ENCODE data around the gene SH3D19. TPM values are rescaled to one million over a fixed set of nuclear protein-coding genes. Genes with fewer than 3 reads are reported as not detected.

Gene SH3D19
- total RNA-seq, 1 donor from 2014 or later, result 110 TPM

DNA sequence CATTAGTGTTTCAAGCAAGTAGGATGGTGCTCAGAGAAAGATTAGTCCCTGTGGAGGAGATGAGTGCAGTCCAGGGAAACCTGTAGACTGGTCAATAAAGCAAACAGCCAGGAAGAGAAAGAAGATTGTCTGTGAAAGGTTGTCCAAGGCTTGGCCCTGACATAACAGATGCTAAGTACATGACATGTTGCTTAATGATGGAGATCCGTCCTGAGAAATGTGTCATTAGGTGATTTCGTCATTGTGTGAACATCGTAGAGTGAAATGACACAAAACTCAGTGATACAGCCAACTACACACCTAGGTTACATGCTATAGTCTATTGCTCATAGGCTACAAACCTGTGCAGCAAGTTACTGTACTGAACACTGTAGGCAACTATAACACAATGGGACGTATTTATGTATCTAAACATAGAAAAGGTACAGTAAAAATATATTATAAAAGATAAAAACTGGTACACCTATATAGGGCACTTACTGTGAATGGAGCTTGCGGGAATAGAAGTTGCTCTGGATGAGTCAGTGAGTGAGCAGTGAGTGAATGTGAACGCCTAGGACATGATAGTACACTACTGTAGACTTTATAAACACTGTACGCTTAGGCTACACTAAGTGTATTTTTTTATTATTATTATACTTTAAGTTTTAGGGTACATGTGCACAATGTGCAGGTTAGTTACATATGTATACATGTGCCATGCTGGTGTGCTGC lies 57.4 kb downstream of the SH3D19 start:
- Histone ChIP-seq H3K9me3 (no peaks in the 10 kb centered on the region), H3K4me3 (no peak overlapping the region), H3K4me1 (no peaks in the 10 kb centered on the region), H3K27me3 (no peaks in the 10 kb centered on the region), H3K36me3 (no peaks in the 10 kb centered on the region), H3K27ac (no peak overlapping the region)
- intact Hi-C loops (cut with DNase I), result no loop called here
- TF ChIP-seq, protein P1, sequence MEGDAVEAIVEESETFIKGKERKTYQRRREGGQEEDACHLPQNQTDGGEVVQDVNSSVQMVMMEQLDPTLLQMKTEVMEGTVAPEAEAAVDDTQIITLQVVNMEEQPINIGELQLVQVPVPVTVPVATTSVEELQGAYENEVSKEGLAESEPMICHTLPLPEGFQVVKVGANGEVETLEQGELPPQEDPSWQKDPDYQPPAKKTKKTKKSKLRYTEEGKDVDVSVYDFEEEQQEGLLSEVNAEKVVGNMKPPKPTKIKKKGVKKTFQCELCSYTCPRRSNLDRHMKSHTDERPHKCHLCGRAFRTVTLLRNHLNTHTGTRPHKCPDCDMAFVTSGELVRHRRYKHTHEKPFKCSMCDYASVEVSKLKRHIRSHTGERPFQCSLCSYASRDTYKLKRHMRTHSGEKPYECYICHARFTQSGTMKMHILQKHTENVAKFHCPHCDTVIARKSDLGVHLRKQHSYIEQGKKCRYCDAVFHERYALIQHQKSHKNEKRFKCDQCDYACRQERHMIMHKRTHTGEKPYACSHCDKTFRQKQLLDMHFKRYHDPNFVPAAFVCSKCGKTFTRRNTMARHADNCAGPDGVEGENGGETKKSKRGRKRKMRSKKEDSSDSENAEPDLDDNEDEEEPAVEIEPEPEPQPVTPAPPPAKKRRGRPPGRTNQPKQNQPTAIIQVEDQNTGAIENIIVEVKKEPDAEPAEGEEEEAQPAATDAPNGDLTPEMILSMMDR (IDR thresholded peaks at IDR 0.05), result no peak
- DNase-seq (ENCODE audit: low spot score in 2 of 2), result no peak

DNA sequence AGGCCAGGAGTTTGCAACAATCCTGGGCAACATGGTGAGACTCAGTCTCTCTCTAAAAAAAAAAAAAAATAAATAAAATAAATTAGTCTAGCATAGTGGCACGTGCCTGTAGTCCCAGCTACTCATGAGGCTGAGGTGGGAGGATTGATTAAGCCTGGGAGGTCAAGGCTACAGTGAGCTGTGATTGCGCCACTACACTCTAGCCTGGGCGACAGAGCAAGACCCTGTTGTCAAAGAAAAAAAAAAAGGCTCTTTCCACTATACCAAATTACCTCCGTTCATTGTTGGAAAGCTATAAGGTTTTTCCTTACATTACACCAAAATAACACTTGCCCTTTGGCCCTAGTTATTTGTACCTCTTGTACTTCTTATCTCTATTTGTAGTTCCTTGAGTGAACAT lies 58.3 kb downstream of the SH3D19 start:
- no peaks in the 10 kb centered on the region for H3K27me3 ChIP-seq
- intact Hi-C loops (cut with DNase I), result no loop called here
- no peak overlapping the region for H3K27ac ChIP-seq
- no peaks in the 10 kb centered on the region for H3K9me3 ChIP-seq
- no peak for DNase-seq (ENCODE audit: low spot score in 2 of 2)
- H3K4me3 ChIP-seq, result no peak overlapping the region
- no peaks in the 10 kb centered on the region for H3K4me1 ChIP-seq
- H3K36me3 ChIP-seq, result no peaks in the 10 kb centered on the region
- TF ChIP-seq, protein P1 (IDR thresholded peaks at IDR 0.05), result no peak

DNA sequence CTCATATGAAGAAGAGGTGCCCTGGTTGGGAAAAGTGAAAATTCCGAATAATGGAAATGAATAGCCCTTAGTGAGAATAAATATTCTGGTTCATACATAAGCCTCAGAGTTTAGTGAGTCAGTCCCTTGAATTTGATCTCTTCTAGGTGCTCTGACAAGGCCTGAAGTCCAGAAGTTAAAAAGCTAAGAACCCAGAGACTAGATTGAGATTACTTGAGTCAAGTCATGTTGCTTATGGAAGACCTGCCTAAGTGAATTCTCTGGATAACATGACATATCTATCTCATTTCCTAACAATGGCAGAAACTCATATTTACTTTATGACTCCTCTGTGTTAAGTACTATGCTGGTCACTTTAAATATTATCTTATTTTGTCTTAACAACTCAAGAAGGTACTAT lies 58.9 kb downstream of the SH3D19 start:
- H3K27me3 ChIP-seq, result no peaks in the 10 kb centered on the region
- no peaks in the 10 kb centered on the region for H3K4me1 ChIP-seq
- intact Hi-C loops (cut with DNase I), result no loop called here
- H3K4me3 ChIP-seq, result no peak overlapping the region
- H3K36me3 ChIP-seq, result no peaks in the 10 kb centered on the region
- no peaks in the 10 kb centered on the region for H3K9me3 ChIP-seq
- DNase-seq (ENCODE audit: low spot score in 2 of 2), result no peak
- H3K27ac ChIP-seq, result no peak overlapping the region
- TF ChIP-seq, protein P1 (IDR thresholded peaks at IDR 0.05), result no peak

DNA sequence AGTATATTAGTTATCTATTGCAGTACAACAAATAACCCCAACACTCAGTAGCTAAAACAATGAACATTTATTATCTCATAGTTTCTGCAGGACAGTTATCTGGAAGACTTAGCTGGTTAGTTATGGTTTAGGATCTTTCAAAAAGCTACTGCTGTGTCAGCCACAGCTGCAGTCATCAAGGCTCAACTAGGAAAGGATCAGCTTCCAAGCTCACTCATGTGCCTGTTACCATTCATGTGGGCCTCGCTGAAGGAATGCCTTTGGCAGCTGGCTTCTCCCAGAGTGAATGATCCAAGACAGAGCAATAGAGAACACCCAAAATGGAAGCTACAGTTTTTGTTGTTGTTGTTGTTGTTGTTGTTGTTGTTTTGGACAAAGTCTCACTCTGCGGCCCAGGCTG lies 62.0 kb downstream of the SH3D19 start:
- no peaks in the 10 kb centered on the region for H3K36me3 ChIP-seq
- TF ChIP-seq, protein P1 (IDR thresholded peaks at IDR 0.05), result no peak
- no peaks in the 10 kb centered on the region for H3K27me3 ChIP-seq
- no peak overlapping the region for H3K4me3 ChIP-seq
- no peaks in the 10 kb centered on the region for H3K4me1 ChIP-seq
- no peaks in the 10 kb centered on the region for H3K9me3 ChIP-seq
- intact Hi-C loops (cut with DNase I), result no loop called here
- DNase-seq (ENCODE audit: low spot score in 2 of 2), result no peak
- no peak overlapping the region for H3K27ac ChIP-seq

DNA sequence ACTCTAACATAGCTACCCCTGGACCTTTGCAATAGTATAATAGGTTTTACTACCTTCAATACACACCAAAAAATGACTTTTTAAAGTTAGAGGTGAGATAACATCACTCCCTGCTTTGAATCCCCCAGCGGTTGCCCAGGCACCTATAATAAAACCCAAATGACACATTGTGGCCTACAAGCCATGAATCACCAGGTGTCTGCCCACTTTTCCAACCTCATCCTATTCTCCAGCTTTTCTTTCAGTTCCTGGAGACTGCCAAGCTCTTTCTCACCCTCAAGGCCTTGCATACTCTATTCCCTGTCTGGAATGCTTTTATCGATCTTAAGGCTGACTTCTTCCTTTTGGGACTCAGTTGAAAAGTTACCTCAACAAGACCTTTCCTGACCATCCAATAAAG lies 64.9 kb downstream of the SH3D19 start:
- Histone ChIP-seq H3K9me3 (no peaks in the 10 kb centered on the region), H3K36me3 (no peaks in the 10 kb centered on the region), H3K27me3 (no peaks in the 10 kb centered on the region), H3K27ac (no peak overlapping the region), H3K4me1 (no peaks in the 10 kb centered on the region), H3K4me3 (no peak overlapping the region)
- DNase-seq (ENCODE audit: low spot score in 2 of 2), result no peak
- intact Hi-C loops (cut with DNase I), result no loop called here
- TF ChIP-seq, protein P1 (IDR thresholded peaks at IDR 0.05), result no peak

DNA sequence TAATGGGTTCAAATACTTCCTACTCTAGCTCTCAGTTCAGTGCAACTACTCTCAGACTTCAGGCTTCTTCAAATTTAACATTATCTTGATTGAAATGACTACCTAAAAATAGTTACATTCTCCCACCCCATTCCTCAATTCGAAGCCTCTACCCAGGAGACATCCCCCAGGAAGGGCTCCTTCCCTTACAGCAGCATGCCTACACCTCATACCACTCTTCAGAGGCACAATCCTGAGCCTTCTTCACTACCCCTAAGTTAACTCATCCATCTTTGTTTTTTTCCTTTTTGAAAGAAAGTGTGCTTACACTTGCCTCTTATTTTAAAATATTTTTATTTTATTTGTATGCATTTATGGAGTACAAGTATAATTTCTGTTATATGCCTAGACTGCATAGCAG lies 65.7 kb downstream of the SH3D19 start:
- Histone ChIP-seq H3K4me3 (no peak overlapping the region), H3K36me3 (no peaks in the 10 kb centered on the region), H3K4me1 (no peaks in the 10 kb centered on the region), H3K27ac (no peak overlapping the region), H3K9me3 (no peaks in the 10 kb centered on the region), H3K27me3 (no peaks in the 10 kb centered on the region)
- TF ChIP-seq, protein P1 (IDR thresholded peaks at IDR 0.05), result no peak
- intact Hi-C loops (cut with DNase I), result no loop called here
- no peak for DNase-seq (ENCODE audit: low spot score in 2 of 2)
